ENCODE measurements around the gene SLX4IP.

The SLX4IP gene

GRCh38 chr20:10597637-10598036 is 162.5 kb downstream of the SLX4IP start:
- H3K9ac ChIP-seq, result no peak overlapping the region
- no peak overlapping the region for H3K4me3 ChIP-seq (ENCODE audit: low read depth, low read length)
- H3K4me2 ChIP-seq (ENCODE audit: low read length), result no peak overlapping the region
- H3K4me1 ChIP-seq, result peaks cover 55% of the 10 kb centered on the region
- no peaks in the 10 kb centered on the region for H3K9me3 ChIP-seq (ENCODE audit: control insufficient read depth, low read length)
- no peaks in the 10 kb centered on the region for H3K27me3 ChIP-seq (ENCODE audit: control insufficient read depth, insufficient read depth, low read length)
- H3K27ac ChIP-seq, result peak overlapping the region; percentile 85
- no peaks in the 10 kb centered on the region for H3K36me3 ChIP-seq (ENCODE audit: control insufficient read depth, insufficient read depth, low read length)
- no peak overlapping the region for H2AFZ ChIP-seq
- peaks cover 6% of the 10 kb centered on the region for H3K79me2 ChIP-seq
- TF ChIP-seq CTCF (IDR thresholded peaks at IDR 0.05), result no peak

GRCh38 chr20:10602221-10602871 is 167.2 kb downstream of the SLX4IP start:
- no peak overlapping the region for H3K9ac ChIP-seq
- no peak overlapping the region for H3K4me3 ChIP-seq (ENCODE audit: low read depth, low read length)
- no peaks in the 10 kb centered on the region for H3K9me3 ChIP-seq (ENCODE audit: control insufficient read depth, low read length)
- H2AFZ ChIP-seq, result no peak overlapping the region
- no peaks in the 10 kb centered on the region for H3K27me3 ChIP-seq (ENCODE audit: control insufficient read depth, insufficient read depth, low read length)
- H3K36me3 ChIP-seq (ENCODE audit: control insufficient read depth, insufficient read depth, low read length), result no peaks in the 10 kb centered on the region
- peaks cover 3% of the 10 kb centered on the region for H3K79me2 ChIP-seq
- no peak overlapping the region for H3K27ac ChIP-seq
- peaks cover 49% of the 10 kb centered on the region for H3K4me1 ChIP-seq
- TF ChIP-seq CTCF (IDR thresholded peaks at IDR 0.05), result no peak
- no peak overlapping the region for H3K4me2 ChIP-seq (ENCODE audit: low read length)

GRCh38 chr20:10603378-10603777 is 168.3 kb downstream of the SLX4IP start:
- TF ChIP-seq CTCF (IDR thresholded peaks at IDR 0.05), result no peak
- peak overlapping the region; percentile 48 for H2AFZ ChIP-seq
- no peak overlapping the region for H3K4me2 ChIP-seq (ENCODE audit: low read length)
- H3K4me3 ChIP-seq (ENCODE audit: low read depth, low read length), result no peak overlapping the region
- peak overlapping the region; percentile 52 for H3K27ac ChIP-seq
- no peaks in the 10 kb centered on the region for H3K27me3 ChIP-seq (ENCODE audit: control insufficient read depth, insufficient read depth, low read length)
- H3K9me3 ChIP-seq (ENCODE audit: control insufficient read depth, low read length), result no peaks in the 10 kb centered on the region
- peaks cover 47% of the 10 kb centered on the region for H3K4me1 ChIP-seq
- no peak overlapping the region for H3K9ac ChIP-seq
- H3K36me3 ChIP-seq (ENCODE audit: control insufficient read depth, insufficient read depth, low read length), result no peaks in the 10 kb centered on the region
- peaks cover 3% of the 10 kb centered on the region for H3K79me2 ChIP-seq

GRCh38 chr20:10603971-10604864 is 169.1 kb downstream of the SLX4IP start:
- H3K27me3 ChIP-seq (ENCODE audit: control insufficient read depth, insufficient read depth, low read length), result no peaks in the 10 kb centered on the region
- no peak overlapping the region for H3K4me2 ChIP-seq (ENCODE audit: low read length)
- H3K9me3 ChIP-seq (ENCODE audit: control insufficient read depth, low read length), result no peaks in the 10 kb centered on the region
- no peak overlapping the region for H3K4me3 ChIP-seq (ENCODE audit: low read depth, low read length)
- peaks cover 47% of the 10 kb centered on the region for H3K4me1 ChIP-seq
- peaks cover 3% of the 10 kb centered on the region for H3K79me2 ChIP-seq
- peak overlapping the region; percentile 52 for H3K27ac ChIP-seq
- no peak for TF ChIP-seq CTCF (IDR thresholded peaks at IDR 0.05)
- H2AFZ ChIP-seq, result peak overlapping the region; percentile 48
- no peaks in the 10 kb centered on the region for H3K36me3 ChIP-seq (ENCODE audit: control insufficient read depth, insufficient read depth, low read length)
- H3K9ac ChIP-seq, result no peak overlapping the region
